CD4-positive, CD25-positive, alpha-beta regulatory T cell (primary cell): Measurements from ENCODE around the gene PUM1. TPM values are rescaled to one million over a fixed set of nuclear protein-coding genes. Genes with fewer than 3 reads are reported as not detected.

ENCODE experiments used
- ATAC-seq, 2 donors: fragments of 150-1000 bp; cut with Tn5 transposase; one replicate each; pipeline ENCODE4 v1.10.0; 2021; ENCODE audit warnings: low read depth in 2 of 2, moderate number of reproducible peaks in 2 of 2, moderate library complexity in 1 of 2
- DNase-seq, 3 donors: peaks; one replicate each; pipeline versions ENCODE4 v3.0.0 to v3.0.0-alpha.2; 2012 to 2022; ENCODE audit warnings: mixed read lengths in 1 of 3
- H3K27ac ChIP-seq: one replicate; pipeline ENCODE4 v1.7.0; 2013; ENCODE audit warnings: mild to moderate bottlenecking, low read length; ENCODE audit not compliant: insufficient read depth, poor library complexity, severe bottlenecking
- H3K27me3 ChIP-seq: one replicate; pipeline ENCODE4 v1.7.0; 2013; ENCODE audit warnings: low read length; ENCODE audit not compliant: control insufficient read depth, insufficient read depth
- H3K36me3 ChIP-seq: one replicate; pipeline ENCODE4 v1.7.0; 2013; ENCODE audit warnings: mild to moderate bottlenecking, low read length, moderate library complexity; ENCODE audit not compliant: control insufficient read depth, insufficient read depth
- H3K4me1 ChIP-seq: 2 replicates; pipeline ENCODE4 v1.7.0; 2013; ENCODE audit warnings: mild to moderate bottlenecking, low read length; ENCODE audit not compliant: insufficient read depth, control insufficient read depth, poor library complexity, severe bottlenecking
- H3K4me3 ChIP-seq: one replicate; pipeline ENCODE4 v1.7.0; 2013; ENCODE audit warnings: low read depth, mild to moderate bottlenecking, low read length, moderate library complexity
- H3K9me3 ChIP-seq, 2 experiments: 1 replicate in 1 of 2; 2 replicates in 1 of 2; pipeline ENCODE4 v1.7.0; 2013; ENCODE audit warnings: low read length in 2 of 2, mild to moderate bottlenecking in 1 of 2, moderate library complexity in 1 of 2; ENCODE audit not compliant: control insufficient read depth in 2 of 2
- H3K27ac Mint-ChIP-seq, 3 donors: one replicate each; pipeline ENCODE4 v1.8.0; 2020 to 2022; ENCODE audit warnings: mild to moderate bottlenecking in 3 of 3, mixed read lengths in 3 of 3, moderate library complexity in 2 of 3
- H3K27me3 Mint-ChIP-seq: one replicate; pipeline ENCODE4 v1.8.0; 2022; ENCODE audit warnings: mild to moderate bottlenecking, mixed read lengths
- H3K36me3 Mint-ChIP-seq: one replicate; pipeline ENCODE4 v1.8.0; 2020; ENCODE audit warnings: mixed read lengths
- H3K4me1 Mint-ChIP-seq, 4 donors: one replicate each; pipeline ENCODE4 v1.8.0; 2020 to 2022; ENCODE audit warnings: mixed read lengths in 4 of 4, mild to moderate bottlenecking in 1 of 4
- H3K4me3 Mint-ChIP-seq, 4 donors: one replicate each; pipeline ENCODE4 v1.8.0; 2020 to 2022; ENCODE audit warnings: mild to moderate bottlenecking in 4 of 4, mixed read lengths in 4 of 4, moderate library complexity in 3 of 4
- H3K9me3 Mint-ChIP-seq, 7 donors: one replicate each; pipeline ENCODE4 v1.8.0; 2020 to 2022; ENCODE audit warnings: mixed read lengths in 7 of 7, mild to moderate bottlenecking in 3 of 7, moderate library complexity in 2 of 7
- polyA plus RNA-seq, 4 donors: library from polyadenylated mRNA; unstranded; fragments of 300-500 nt; fragmentation: Illumina TruSeq; gene quantifications; one replicate each; pipeline ENCODE4 v1.2.3, GENCODE V29; 2021
- total RNA-seq: library from RNA; stranded (reverse); gene quantifications from one replicate; pipeline ENCODE4 v1.2.3, GENCODE V29; 2022

PUM1 gene
- total and polyA plus RNA-seq, 5 donors from 2014 or later: 108 to 283 (median 136) TPM

DNA sequence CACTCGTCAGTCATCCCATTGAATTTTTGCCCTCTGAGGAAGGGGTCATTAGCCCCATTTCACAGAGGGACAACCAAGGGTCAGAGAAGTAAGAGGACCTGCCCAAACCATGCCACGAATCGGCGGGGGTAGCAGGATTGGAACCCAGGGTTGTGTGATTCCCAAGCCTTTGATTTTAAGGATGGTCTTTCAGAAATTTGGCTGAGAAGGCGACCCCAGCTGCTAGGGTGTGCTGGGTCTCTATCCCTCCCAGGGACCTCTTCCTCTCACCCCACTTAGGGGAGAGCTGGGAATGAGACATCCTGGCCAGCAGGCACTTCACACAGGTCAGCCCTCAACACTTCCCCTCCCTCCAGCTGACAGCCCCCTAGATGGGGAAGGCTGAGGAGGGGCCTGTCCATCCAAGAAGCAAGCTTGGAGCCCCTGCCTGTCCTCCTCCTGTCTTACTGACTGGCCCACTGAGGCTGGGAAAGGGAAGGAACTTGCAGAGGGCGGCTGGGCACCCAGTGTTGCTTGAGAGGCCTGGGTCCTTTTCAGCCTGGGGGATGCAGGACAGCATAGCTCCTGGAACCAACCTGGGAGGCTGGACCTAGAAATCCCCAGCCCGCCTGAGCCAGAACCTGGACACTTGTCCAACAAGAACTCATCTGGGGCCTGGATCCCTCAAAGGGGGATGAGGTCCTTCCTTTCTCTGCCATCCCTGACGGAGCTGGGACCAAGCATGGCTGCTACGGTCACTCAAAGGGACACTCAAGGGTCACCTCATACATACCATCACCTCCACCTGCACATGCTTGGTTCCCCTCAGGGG is 158.7 kb downstream of the PUM1 start:
- H3K27ac ChIP-seq: no peak overlapping the region
- H3K4me1 Mint-ChIP-seq: peaks cover 0 to 26% (median 5%) of the 10 kb centered on the region in 4 donors
- H3K4me1 ChIP-seq: peaks cover 14% of the 10 kb centered on the region
- H3K36me3 Mint-ChIP-seq: no peaks in the 10 kb centered on the region
- peaks cover 0 to 3% (median 0%) of the 10 kb centered on the region in 7 donors for H3K9me3 Mint-ChIP-seq
- no peak overlapping the region for H3K27ac Mint-ChIP-seq
- no peak overlapping the region for H3K4me3 ChIP-seq
- H3K4me3 Mint-ChIP-seq: peak overlapping the region in 3 of 4 donors; percentile 60 to 85 (median 83)
- H3K27me3 ChIP-seq: peaks cover 15% of the 10 kb centered on the region
- no peak for ATAC-seq
- H3K27me3 Mint-ChIP-seq: peaks cover 48% of the 10 kb centered on the region
- H3K36me3 ChIP-seq: no peaks in the 10 kb centered on the region
- H3K9me3 ChIP-seq: no peaks in the 10 kb centered on the region
- no peak for DNase-seq

DNA sequence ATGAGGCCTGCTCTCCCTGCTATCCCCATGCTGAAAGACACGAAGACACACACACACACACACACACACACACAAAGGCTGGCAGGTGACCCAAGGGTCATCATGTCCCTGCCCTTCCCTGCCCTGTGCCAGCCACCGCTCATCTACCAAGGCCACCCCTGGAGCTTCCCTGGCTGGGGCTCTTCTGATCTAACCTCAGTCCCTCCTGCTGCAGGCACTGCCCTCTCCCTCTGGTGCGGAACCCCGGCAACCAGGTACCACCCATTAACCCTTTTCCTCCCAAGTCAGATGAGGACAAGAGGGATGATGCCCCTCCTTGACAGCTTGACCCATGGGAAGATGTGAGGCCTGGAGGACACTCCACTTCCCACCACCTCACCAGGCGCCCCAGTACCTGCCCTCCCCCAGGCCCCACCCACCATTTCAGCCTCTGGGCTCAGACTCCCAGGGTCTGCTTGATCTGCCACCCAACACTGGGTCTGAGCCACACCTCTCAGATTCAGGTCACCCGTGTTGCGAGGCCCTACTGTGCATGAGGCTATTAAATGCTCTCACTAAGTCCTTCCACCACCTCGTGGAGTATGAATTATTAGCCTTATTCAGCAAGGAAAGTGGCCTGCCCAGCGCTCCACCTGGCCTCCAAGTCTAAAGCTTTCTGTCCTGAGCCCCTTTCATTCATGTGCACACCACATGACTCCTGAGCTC is 159.4 kb downstream of the PUM1 start:
- Mint-ChIP-seq H3K4me3 (peak overlapping the region; percentile 1 to 38 (median 17)), H3K27ac (no peak overlapping the region), H3K27me3 (peaks cover 50% of the 10 kb centered on the region), H3K36me3 (no peaks in the 10 kb centered on the region), H3K9me3 (peaks cover 0 to 3% (median 0%) of the 10 kb centered on the region in 7 donors), H3K4me1 (peaks cover 0 to 26% (median 5%) of the 10 kb centered on the region in 4 donors)
- peaks cover 14% of the 10 kb centered on the region for H3K4me1 ChIP-seq
- H3K9me3 ChIP-seq: no peaks in the 10 kb centered on the region
- H3K36me3 ChIP-seq: no peaks in the 10 kb centered on the region
- H3K27me3 ChIP-seq: peaks cover 15% of the 10 kb centered on the region
- no peak for ATAC-seq
- H3K4me3 ChIP-seq: no peak overlapping the region
- DNase-seq: no peak
- H3K27ac ChIP-seq: no peak overlapping the region

DNA sequence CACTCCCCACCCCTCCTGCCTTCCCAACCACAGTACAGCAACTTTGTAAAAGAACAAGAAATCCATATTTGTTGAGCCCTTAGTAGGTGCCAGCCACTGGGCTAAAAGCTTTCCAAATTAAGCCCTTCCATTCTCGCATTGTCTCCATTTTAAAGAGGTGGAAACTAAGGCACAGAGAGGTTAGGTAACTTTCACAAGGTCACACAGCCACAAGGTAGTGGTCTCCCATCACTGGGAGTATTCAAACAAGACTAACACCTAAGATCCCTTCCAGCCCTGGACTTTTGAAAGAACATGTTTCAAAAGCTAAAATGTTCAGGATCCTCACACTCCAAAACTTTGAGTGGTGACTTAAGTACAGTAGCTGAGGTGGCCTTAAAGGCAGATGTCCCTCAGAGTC is 160.1 kb downstream of the PUM1 start:
- H3K27me3 Mint-ChIP-seq: peaks cover 51% of the 10 kb centered on the region
- H3K36me3 Mint-ChIP-seq: no peaks in the 10 kb centered on the region

DNA sequence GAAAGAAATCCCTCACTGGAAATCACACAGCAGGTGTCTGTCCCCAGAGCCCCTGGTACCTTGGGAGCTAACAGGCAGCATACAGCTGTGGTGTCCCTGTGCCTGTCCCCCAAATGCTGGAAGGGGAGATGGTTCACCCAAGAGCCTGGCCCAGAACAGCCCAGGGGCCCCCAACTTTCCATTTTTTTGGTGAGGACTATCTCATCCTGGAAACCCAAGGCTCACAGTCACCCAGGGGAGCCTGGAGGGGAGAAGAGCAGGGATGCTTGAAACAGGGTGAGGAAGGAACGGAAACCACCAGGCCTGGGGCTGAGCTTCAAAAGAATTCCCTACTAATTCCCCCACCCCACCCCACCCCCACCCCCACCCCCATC is 160.6 kb downstream of the PUM1 start:
- peaks cover 49% of the 10 kb centered on the region for H3K27me3 Mint-ChIP-seq
- H3K4me1 ChIP-seq: peaks cover 14% of the 10 kb centered on the region
- peaks cover 0 to 3% (median 0%) of the 10 kb centered on the region in 7 donors for H3K9me3 Mint-ChIP-seq
- no peak overlapping the region for H3K27ac ChIP-seq
- no peak overlapping the region for H3K4me3 ChIP-seq
- ATAC-seq (no peak), DNase-seq (no peak)
- no peaks in the 10 kb centered on the region for H3K36me3 Mint-ChIP-seq
- no peaks in the 10 kb centered on the region for H3K9me3 ChIP-seq
- H3K4me1 Mint-ChIP-seq: peaks cover 0 to 23% (median 4%) of the 10 kb centered on the region in 4 donors
- no peak overlapping the region for H3K27ac Mint-ChIP-seq
- no peak overlapping the region for H3K4me3 Mint-ChIP-seq
- H3K27me3 ChIP-seq: peaks cover 12% of the 10 kb centered on the region
- H3K36me3 ChIP-seq: no peaks in the 10 kb centered on the region

More for the DNA sequence above, 160.1 kb downstream of the PUM1 start:
- ATAC-seq (no peak), DNase-seq (no peak)
- Histone ChIP-seq H3K27me3 (peaks cover 12% of the 10 kb centered on the region), H3K36me3 (no peaks in the 10 kb centered on the region), H3K9me3 (no peaks in the 10 kb centered on the region), H3K27ac (no peak overlapping the region), H3K4me3 (no peak overlapping the region), H3K4me1 (peaks cover 14% of the 10 kb centered on the region)
- Mint-ChIP-seq H3K27ac (no peak overlapping the region), H3K9me3 (peaks cover 0 to 3% (median 0%) of the 10 kb centered on the region in 7 donors), H3K4me3 (peak overlapping the region in 3 of 4 donors; percentile 1 to 26 (median 8)), H3K4me1 (peaks cover 0 to 23% (median 4%) of the 10 kb centered on the region in 4 donors)

DNA sequence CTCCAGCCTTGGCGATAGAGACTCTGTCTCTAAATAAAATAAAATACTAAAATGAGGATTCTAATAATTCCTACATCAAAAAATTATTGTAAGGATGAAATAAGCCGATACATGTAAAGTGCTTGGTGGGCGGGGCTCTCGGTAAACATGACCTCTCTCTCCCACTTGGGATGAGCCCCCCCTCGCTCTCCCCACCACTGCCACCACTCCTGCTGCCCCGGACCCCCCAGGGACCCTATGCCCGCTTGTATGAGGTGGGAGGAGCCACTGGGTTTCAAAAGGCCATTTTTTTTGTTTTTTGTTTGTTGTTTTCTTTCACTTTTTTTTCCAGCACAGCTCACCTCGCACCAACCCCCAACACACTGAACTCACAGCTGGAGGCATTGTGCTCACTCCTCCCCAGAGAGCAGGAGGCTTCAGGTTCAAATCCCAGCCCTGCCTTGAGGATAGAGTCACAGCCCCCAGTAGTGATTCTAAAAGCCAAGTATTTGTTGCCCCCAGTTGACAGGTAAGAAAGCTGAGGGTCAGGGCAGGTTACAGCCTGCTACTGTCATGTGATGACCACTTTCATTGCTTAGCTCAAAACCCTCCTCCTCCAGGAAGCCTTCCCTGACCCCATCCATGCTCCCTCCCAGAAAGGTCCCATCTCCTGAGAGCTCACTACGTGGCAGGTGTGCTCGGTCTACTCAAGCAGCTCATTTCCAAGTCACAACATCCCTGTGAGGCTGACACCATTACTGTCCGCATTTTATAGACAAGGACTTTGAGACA is 161.1 kb downstream of the PUM1 start:
- H3K9me3 Mint-ChIP-seq: peaks cover 0 to 2% (median 0%) of the 10 kb centered on the region in 7 donors
- peaks cover 12% of the 10 kb centered on the region for H3K27me3 ChIP-seq
- H3K27me3 Mint-ChIP-seq: peaks cover 43% of the 10 kb centered on the region
- H3K4me3 ChIP-seq: no peak overlapping the region
- no peaks in the 10 kb centered on the region for H3K36me3 Mint-ChIP-seq
- no peaks in the 10 kb centered on the region for H3K9me3 ChIP-seq
- H3K4me1 ChIP-seq: peaks cover 14% of the 10 kb centered on the region
- DNase-seq: no peak
- H3K36me3 ChIP-seq: no peaks in the 10 kb centered on the region
- H3K4me3 Mint-ChIP-seq: no peak overlapping the region
- peaks cover 0 to 18% (median 3%) of the 10 kb centered on the region in 4 donors for H3K4me1 Mint-ChIP-seq
- H3K27ac ChIP-seq: no peak overlapping the region
- no peak for ATAC-seq
- no peak overlapping the region for H3K27ac Mint-ChIP-seq

DNA sequence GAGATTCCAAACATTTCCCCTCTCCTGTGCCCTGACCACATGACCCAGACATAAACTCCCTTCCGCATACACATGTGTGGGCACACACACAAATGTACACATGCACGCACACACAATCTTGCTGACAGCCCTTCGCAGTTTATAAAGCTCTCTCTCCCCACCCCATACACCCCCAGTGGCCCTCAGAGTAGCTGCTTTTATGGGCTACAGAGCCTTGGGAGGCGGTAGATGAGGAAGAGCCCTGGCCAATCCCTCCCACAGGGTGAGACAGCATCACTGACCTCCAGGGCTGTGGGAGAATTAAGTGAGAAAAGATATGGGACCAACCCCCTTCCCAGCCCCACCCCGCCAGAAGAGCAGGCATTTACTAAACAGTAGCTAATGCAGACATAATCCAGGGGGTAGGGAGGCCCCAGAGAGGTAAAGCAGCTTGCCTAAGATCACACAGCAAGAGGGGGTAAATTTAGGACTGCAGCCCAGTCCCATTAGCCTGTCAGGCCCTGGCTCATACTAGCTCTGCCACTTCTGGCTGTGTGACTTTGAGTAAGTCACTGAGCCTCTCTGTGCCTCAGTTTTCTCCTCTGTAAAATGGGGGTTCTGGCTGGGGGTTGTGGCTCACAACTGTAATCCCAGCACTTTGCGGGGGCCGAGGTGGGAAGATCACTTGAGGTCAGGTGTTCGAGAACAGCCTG is 162.0 kb downstream of the PUM1 start:
- Mint-ChIP-seq H3K27me3 (peaks cover 37% of the 10 kb centered on the region), H3K4me1 (peaks cover 0 to 13% (median 2%) of the 10 kb centered on the region in 4 donors), H3K36me3 (no peaks in the 10 kb centered on the region), H3K9me3 (no peaks in the 10 kb centered on the region), H3K4me3 (peak overlapping the region in 1 of 4 donors; percentile 51), H3K27ac (peak overlapping the region in 1 of 3 donors; percentile 76)
- H3K4me3 ChIP-seq: no peak overlapping the region
- no peaks in the 10 kb centered on the region for H3K9me3 ChIP-seq
- peaks cover 8% of the 10 kb centered on the region for H3K4me1 ChIP-seq
- no peaks in the 10 kb centered on the region for H3K36me3 ChIP-seq
- peaks cover 12% of the 10 kb centered on the region for H3K27me3 ChIP-seq
- no peak overlapping the region for H3K27ac ChIP-seq
- no peak for DNase-seq
- no peak for ATAC-seq
